ENCODE measurements around the gene CLUH.
"Not testable (repeated sequence)": the region's sequence is repeated elsewhere in the genome, so short reads cannot be mapped to it uniquely, and the experiment has no call there.

The CLUH gene

DNA sequence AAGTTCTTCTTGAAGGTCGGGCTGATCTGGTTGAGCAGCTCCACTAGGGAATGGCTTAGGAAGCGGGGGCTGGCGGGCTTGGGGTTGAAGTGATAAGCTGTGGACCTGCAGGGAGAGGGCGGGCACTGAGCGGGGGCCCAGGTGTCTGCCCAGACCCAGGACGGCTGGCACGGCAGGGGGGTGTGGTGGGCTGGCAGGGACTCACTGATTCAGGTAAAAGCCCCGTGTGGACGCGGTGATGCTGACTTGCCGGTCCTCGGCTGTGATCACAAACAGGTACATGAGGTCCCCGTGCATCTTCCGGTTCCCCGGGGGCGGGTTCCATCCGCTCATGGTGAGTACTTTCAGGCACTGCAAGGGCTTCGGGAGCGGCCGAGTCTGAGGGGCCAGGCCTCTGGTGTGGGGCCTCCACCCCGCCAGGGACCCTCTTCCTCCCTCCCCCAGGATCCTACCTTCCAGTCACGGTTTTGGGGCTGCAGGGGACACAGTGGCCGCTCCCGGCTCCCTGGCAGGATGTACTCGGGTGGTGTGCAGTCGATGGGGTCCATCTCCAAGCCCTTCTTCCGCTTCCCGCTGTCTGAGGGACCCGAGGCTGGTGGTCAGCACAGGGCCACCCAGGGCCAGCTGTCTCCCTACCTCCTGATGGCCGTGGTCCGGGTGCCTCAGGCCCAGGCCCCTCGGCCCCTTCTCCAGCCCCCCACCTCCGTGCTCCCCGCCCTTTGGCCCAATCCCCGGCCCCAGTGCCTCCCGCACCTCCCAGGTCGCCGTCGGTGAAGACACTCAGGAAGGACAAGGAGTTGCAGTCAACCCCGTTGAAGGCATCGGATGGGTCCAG lies 10.2 kb downstream of the CLUH start:
- no peak for DNase-seq

DNA sequence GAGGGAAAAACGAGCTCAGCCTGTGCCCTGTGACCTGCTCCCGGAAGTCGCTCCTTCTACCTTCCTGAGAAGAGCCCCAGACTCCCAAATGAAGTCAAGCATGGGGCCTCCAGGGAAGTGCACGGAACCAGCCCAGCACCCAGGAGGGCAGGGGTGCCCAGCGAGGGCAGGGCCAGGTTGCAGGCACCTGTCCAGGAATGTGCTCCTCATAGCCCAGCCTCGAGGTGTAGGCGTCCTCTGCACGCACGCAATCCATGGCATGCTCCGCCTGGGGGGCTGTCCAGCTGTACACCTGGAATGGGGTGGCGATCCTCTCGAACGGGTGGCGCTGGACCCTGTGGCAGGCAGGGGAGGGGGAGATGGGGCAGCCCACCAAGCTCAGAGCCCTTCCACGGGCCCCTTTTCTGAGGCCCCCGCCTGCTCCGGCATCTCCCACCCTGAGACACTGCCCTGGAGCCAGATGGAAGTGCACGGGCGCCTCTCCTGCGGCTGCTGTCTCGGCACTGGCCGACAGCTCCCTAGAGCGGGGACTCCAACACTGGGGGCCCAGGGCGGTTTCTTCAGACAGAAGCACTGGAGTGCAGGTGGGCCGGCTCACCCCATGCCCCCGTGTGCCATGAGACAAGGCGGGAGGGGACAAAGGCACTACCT lies 10.9 kb downstream of the CLUH start:
- no peak for DNase-seq

DNA sequence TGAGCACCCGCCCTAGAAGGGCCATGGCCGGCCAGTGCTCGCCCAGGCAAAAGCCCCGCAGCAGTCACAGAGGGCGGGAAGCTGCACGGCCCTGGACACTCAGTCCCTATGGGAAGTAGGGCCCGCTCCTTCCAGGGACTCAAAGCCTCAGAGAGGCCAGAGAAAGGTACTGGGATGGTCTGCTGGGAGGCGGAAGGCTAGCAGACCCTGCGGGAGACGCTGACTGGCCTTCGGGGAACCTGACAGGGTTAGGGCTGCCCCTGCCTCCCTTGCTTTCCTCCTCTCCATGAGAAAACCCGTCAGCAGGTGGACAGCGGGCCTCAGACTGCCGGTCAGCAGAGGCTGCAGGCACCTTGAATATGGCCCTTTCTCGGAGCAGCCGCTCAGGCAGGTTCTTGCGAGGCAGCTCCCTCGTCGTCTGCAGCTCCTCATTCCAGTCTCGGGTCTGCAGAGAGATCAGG lies 11.5 kb downstream of the CLUH start:
- no peak for DNase-seq

DNA sequence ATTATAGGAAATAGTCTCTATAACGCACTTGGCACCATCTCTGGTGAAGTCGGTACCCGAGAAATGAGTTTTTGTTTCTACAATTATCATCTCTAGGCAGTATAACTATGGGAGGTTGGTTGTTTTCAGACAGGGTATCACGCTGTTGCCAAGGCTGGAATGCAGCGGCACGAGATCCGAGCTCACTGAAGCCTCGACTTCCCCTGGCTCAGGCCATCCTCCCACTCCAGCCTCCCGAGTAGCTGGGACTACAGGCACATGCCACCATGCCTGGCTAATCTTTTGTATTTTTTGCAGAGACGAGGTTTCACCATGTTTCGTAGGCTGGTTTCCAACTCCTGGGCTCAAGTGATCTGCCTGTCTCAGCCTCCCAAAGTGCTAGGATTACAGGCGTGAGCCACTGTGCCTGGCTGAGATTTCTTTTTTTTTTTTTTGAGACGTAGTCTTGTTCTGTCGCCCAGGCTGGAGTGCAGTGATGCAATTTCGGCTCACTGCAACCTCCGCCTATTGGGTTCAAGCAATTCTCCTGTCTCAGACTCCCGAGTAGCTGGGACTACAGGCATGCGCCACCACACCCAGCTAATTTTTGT lies 12.3 kb downstream of the CLUH start:
- DNase-seq = not testable (repeated sequence)

DNA sequence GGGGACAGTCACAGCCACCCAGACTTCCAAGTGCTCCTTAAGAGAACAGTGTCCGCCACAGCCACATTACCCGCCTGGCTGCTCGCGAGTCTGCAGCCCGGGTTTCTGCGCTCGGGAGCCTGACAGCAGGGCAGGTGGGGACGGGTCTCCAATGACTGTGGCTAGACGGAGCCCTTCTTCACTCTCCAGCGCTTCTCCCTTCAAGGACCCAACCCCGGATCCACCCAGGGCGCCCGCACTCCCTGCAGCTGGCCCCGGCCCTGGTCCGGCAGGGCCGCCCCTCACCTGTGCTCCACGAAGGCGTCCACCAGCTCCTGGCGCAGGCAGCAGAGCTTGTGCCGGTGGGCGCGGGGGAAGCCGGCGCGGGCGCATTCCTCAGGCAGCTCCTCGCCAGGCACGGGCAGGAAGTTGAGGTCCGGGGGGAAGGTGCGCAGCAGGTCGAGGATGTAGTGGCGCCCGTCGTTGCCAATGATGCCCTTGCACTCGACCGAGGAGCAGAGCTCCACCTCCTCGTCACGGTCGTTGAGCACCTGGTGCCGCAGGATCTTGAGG lies 13.9 kb downstream of the CLUH start:
- no peak for DNase-seq

DNA sequence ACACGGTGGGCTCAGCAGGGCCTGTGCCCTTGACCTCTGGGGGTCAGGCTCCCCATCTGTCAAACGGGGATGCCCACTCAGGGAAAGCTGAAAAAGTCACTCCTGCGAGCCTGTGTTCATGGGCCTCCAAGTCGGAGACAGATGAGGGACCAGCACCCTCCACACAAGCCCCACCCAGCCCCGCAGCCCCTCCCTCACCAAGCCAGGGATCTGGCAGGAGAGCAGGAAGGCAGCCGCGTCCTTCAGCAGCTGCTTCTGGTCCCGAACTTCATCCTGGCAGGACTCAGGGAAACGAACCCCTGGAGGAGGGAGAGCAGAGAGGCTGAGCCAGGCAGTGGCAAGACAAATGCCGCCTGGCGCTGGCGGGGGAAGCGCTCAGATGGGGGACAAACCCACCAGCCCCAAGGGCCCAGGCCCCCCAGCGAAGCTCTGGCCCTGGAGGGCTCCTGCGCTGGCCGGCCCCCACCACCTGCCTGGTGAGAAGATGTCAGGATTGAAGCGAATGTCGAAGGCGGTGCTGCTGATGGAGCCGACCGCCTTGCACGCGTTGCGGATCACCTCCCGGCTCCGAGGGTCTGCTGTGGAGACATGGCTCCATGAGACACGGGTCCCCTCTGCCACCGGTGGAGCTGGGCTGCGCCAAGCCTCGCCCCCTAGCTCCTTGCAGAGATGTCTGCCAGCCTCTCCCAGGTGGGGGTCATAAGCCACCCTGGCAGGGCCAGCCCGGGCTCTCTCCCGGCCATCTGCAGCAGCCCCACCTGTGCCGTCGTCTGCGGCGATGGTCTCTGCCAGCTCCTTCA lies 15.4 kb downstream of the CLUH start:
- DNase-seq = no peak

DNA sequence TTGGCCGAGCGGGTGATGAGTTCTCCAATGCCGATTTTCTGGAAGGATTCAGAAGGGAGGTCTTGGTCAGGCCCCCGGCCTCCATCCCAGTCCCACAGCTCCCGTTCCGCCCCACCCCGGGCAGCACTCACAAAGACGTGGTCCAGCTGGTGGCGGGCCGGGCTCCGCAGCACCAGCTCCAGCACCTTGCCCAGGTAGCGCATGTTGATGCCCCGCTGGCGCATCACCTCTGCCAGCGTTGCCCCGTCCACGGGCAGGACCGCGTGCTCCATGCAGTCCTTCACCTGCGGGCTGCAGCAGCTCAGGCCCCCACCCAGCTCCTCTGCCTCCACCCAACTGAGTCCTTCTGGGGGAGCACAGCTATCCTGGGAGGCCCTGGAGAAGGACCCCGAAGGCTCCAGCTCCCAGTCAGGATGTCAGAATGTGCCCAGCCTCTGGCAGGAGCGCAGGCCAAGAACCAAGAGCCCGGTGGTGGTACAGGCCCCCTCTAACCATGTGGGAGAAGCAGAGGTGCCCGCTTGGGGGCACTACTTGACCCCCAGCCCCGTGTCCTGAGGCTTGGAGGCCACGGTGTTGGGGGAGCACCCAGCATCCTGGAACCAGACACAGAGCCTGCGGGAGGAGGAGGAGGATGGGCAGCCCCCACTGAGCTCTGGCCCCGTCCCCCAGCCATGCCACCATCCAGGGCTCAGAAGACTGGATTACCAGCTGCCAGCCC lies 16.2 kb downstream of the CLUH start:
- DNase-seq = no peak

DNA sequence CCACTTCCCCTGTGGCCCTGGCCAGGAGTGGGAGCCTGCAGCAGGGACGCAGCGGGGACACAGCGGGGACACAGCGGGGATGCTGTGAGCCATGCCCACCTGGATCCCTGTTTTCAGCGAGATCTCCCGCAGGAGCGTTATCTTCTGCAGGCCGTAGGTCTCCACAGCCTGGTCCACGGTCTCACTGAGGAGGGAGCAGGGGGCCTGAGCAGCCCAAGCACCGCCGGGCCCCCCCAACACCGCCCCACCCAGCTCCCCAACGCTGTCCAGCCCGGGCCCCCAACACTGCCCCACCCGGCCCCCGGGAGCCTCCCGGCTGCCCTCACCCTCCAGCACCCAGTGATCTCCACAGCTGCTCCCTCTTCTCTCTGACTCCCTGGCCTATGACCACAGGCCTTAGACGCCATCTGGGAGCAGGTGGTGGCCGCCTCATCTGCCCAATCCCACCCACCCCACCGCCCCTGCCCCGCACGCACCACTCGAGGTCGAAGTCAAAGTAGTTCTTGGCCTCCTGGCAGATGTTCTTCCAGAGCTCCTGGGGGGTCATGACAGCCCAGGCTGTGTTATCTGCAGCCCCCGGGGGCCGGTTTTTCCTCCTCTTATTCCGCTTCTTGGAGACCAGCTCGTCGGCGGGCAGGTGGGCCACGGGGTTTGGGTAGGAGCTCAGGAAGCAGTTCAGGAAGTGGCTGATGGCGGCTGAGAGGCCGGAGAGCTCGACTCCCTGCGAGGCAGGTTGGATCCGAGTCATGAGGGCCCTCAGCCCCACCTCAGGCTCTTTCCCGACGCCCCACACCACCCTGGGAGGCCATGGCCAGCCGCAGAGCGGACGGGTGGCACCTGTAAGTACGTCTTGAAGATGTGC lies 17.0 kb downstream of the CLUH start:
- no peak for DNase-seq

DNA sequence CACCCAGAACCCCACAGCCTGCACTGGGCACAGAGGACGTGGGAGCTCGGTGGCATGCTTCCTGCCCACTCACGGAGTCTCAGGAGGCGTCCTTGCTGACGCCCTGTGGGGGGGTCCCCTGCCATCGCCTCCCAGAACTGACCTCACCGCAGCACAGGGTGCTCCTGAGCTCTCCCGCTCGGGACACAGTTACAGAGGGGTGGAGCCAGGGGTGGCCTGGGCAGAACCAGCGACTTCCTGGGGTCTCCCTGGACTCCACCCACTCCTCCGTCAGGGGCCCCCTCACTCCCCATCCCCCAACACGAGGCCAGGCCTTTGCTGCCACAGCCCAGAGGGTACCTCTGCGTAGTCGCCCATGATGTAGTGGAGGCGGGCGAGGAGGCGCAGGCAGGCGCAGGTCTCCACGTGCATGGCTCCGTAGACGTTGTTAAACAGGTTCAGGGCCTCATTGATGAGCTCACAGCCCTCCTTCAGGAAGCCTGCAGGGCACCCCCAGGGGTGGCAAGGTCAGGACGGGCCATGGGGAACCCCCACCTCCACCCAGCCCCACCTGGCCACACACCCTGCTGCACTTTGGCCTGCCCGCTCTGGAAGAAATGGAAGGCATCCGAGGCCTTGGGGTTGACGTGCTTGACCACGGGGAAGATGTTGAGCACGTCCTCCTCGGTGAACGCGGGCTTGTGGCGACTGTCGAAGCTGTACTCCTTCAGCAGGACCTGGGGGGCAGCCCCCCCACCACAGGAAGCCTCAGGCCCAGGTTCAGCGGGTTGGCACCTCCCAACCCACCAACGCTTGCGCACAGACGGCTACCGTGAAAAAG lies 17.8 kb downstream of the CLUH start:
- DNase-seq = no peak

DNA sequence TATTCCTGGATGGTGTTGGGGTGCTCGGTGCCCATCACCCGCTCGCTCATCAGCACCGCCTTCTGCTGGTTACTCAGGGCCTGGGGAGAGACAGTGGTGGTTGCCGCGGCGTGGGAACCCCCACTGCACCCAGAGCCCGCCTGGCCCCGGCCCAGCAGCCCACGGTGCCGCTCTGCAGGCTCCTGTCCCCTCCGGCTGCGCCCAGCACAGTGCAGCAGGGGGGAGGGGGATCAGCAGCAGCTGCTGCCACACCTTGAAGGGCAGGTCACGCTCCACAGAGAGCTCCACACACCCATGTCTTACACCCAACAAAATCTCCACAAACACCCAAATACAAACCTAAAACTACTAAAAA lies 18.8 kb downstream of the CLUH start:
- no peak for DNase-seq

DNA sequence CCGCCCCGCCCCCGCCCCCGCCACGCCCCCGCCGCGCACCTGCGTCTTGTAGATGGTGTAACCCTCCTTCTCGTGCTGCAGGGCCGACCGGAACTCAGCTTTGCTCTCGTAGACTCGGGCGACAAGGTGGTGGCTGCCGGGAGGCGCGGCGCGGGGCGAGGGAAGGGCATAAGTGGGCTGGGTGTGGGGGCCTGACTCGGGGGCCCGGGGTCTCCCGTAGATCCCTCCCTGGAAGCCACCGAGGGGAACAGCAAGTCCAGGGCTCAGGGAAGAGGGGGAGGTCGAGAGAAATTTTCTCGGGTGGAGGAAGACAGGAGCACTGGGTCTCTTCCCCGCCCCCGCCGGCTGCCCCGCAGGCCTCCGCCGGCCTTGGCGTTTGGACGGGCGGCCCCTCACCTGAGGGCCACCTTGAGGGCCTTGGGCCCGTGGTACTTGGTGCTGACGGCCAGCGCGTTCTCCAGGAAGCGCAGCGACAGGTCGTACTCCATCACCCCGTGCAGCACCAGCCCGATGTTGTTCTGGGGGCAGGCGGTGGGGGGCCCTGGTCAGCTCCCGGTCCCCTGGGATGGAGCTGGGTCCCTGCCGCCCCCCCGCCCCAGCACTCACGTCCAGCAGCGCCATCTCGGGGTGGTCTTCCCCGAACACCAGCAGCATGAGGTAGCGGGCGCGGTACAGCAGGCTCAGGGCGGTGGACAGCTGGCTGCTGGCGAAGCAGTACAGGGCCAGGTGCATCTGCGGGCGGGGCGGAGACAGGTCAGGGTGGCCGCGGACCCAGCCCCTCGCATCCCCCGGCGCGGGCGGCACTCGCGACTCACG lies 19.4 kb downstream of the CLUH start:
- no peak for DNase-seq

DNA sequence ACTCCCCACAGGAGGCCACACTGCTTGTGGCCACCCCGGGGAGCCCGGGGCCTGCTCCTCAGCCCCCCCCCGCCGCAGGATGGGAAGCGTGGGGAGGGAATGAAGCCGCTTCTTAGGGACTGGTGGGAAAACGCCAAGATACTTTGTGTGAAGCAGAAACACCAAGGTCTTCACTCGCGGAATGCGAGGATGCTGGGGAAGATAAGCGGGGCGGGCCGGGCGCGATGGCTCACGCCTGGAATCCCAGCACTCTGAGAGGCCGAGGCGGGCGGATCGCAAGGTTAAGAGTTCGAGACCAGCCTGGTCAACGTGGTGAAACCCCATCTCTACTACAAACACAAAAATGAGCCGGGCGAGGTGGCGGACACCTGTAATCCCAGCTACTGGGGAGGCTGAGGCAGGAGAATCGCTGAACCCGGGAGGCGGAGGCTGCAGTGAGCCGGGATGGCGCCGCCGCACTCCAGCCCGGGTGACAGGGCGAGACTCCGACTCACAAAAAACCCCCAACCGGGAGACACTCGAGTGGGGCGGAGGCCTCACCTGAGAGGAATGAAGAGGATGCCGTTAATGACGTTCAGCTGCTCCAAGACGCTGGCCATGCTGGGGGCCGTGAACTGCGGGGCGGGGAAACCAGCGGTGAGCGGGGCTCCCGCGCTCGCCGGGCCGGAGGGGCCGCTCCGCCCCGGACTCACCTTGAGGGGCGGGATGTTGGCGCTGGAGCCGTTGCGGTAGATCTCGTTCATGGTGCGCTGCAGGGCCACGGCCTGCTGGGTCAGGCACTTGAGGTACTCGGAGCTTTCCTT lies 20.3 kb downstream of the CLUH start:
- DNase-seq = no peak

DNA sequence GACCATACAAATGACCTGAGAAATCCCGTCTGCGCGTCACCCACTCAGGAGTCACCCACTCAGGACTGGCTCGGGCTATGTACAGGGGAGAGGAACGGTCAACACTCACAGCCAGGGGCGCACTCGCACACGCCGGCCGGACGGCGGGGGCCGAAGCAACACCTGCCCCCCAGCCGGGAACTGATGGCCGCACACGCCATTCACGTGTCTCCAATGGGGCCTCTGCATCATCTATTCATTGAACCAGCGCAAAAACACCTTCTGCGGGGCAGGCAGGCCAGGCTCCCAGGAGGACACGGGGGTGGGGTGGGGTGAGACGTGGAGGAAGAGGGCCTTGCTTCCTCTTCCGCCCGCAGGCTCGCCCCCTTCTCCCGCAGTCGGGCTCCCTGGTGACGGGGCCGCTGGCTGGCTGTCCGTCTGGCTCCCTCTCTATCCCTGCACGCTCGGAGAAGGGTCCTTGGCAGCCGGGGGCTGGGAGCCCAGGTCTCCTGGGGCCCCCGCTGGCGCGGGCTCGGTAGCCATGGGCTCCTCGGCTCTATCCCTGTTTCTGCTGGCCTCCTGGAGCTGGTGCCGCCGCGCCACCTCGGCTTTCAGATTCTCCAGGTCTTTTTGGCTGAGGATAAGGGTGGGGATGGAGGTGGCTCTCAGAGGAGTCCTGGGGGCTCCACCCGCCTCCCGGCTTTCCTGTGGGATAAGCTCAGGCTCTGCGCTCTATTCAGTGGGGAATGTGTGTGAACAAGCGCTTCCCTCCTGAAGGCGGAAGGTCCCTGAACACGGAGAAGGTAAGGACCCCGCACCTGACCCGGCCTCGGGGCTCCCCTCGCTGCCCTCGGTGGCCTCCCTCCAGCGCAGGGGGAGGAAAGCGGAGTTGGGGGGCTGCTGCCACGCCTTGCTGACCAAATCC lies 21.1 kb downstream of the CLUH start:
- DNase-seq = no peak

DNA sequence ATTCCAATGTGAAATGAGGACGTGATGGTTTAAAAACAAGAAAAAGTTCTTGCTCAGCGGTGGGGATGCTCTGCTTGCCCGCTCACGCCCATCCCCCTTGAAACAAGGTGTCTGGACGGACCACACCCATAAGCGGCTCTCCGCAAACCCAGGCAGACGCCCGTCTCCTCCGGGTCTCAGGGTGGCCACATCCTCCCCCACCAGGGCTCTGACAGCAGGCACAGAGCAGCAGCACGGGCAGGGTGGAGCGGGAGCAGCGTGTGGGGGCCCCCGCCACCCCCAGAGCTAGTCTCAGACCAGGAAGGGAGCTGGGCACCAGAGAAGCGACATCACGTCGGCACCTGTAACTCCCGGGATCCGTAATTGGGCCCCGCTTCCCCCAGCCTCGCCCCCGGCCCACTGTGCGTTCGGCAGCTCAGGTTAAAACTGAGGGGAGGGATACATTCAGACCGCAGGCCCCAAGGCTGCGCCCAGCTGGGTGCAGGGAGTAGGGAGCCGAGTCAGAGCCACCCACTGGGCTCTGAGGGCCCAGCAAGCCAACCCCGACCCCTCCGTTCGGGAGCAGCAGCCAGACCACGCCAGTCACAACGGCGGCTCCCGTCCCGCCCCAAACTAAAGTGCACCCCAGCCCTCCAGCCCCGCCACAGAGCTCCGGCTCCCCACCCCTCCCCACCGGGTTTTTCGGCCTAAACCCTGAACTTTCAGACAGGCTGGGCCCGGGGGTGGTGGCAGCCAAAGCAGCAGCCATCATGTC lies 22.0 kb downstream of the CLUH start:
- no peak for DNase-seq

DNA sequence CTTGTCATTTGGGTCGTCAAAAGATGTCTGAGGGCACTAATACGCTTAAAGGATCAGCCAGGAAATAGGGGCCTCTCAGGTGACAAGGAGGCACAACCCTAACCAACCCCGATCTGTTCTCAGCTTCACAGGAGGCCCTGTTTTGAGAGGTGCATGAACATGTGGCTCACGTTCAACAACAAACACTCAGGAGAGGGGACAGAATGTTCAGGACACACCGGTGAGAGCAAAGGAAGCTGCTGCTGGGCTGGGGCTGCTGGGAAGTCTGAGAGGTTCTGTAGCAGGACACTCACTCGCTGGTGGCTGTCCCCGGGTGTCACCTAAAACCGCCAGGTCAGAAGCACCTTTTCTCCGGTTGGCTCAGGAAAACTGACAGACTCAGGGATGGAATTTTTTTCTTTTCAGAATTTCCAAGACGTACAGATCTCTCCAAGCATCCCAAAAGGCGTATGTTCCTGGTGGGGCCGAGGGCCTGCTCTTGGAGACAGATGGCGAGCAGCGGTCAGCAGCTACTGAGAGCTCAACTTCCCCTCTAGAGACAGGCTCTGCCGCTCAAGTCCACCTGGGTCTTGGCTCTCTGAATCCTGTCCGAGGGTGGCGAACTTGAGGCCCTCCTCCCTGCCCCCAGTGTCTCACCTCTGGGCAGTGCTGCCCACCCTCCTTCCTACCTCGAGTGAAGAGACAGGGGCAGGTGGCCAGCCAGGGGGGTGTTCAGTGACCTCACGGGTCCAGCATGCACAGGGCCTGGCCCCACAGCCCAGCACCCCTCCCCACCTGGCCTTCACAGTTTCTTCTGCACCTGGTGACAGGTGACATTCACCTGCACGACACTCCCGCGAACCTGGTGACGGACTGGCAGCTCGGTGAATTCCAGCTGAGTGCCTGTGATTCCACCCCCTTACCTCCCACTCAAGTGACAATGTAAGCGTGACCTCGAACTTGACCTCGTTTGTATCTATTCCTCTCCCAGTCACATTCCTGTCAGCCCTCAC lies 22.9 kb downstream of the CLUH start:
- no peak for DNase-seq

DNA sequence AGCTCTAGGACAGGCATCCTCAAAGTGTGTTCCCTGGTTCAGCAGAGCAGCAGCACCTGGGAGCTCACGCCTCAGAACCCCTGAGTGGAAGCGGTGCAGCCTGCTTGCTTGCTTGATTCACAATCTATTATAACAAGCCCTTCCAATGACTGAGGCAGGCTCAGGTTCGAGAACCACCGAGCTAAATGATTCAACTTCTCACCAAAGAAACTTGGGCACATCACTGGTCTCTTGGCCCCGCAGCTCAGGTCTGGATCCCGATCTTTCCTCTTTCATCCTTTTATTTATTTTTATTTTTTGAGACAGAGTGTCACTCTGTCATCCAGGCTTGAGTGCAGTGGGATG lies 24.5 kb downstream of the CLUH start:
- DNase-seq = no peak
